AG10803 (cell line): ENCODE data around the gene IFNLR1.

ENCODE experiments used
- DNase-seq: peaks from one replicate; pipeline ENCODE4 v3.0.0; 2010; ENCODE audit warnings: low read depth
- H3K4me3 ChIP-seq: 2 replicates; pipeline ENCODE4 v1.5.1; 2011; ENCODE audit warnings: mild to moderate bottlenecking, low read length, control low read depth
- CTCF ChIP-seq: conservative IDR thresholded peaks from 2 replicates; pipeline ENCODE4 v1.5.1; 2011; ENCODE audit warnings: mild to moderate bottlenecking, low read length, control low read depth, inconsistent platforms

Gene IFNLR1

GRCh38 chr1:24151175-24151533 is 35.9 kb downstream of the IFNLR1 start:
- no peak for DNase-seq

DNA sequence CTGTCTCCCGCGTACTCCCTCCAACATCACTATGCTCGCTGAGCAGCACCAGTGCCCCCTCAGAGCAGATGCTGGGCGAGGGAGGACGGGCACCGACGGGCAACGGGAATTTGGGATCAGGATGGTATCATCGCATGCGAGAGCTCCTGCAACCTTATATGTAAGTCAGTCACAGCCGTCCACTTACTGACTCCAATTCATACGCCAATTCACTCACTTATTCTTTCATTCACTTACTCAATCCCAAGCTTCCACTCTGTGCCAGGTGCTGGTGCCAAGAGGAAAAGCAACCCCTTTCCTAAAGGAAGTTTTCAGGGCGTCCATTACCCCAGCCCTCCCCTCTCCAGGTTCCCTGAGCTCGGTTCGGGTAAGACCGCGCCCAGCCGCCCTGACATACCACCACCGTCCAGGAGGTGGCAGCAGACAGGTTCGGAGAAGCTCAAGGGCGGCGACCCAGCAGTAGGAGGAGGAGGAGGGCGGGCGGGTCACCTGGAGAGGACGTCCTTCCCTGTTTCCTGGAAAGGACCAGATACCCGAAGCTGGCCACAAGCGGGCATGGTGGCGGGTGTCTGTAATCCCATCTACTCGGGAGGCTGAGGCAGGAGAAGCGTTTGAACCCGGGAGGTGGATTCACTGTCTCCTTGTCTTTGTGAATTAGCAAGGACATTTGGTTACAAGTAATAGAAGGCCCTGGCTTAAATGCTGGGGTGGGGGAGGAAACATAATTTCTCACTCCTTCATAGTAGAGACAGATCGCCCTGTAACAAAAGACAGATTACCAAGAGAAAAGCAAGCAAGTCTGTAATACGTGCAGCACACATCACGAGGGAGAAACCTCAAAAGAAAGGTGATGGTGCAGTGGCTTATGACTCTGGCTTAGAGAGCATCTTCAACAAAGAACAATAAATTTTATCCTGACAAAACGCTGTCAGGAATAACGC is 36.6 kb downstream of the IFNLR1 start:
- DNase-seq: peak; percentile 75
- TF ChIP-seq CTCF: peak; percentile 78
- H3K4me3 ChIP-seq: peak overlapping the region; percentile 21

More at GRCh38 chr1:24151175-24151533, 35.9 kb downstream of the IFNLR1 start:
- no peak for TF ChIP-seq CTCF
- no peak overlapping the region for H3K4me3 ChIP-seq

- no peak overlapping the region for H3K4me3 ChIP-seq
- peak; percentile 44 for DNase-seq
- no peak for TF ChIP-seq CTCF
Observed at GRCh38 chr1:24149866-24150233, 37.2 kb downstream of the IFNLR1 start.

- no peak overlapping the region for H3K4me3 ChIP-seq
- no peak for DNase-seq
- TF ChIP-seq CTCF: no peak
Observed at GRCh38 chr1:24147816-24148215, 39.3 kb downstream of the IFNLR1 start.

DNA sequence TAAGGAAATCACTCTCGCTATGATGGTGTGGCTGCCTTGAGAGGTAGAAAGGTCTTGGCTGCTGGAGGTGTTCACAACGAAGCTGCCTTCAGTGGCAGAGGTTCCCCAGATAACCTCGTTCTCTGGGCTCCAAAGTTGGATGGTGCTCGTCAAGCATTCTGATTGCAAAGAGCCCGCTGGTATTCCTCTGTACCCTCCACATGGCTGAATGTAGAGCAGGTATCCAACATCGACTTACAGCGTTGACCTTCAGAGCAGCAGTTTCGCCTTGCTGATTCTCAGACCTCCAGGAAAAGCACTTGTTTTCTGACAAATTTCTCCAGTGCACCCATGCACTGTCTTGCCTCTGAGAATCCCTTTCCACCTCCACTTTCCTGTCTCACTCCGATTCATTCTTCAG is 39.9 kb downstream of the IFNLR1 start:
- DNase-seq: no peak
- no peak for TF ChIP-seq CTCF
- no peak overlapping the region for H3K4me3 ChIP-seq

GRCh38 chr1:24142546-24143534 is 44.2 kb downstream of the IFNLR1 start, which contains the start of gene IL22RA1:
TSS of gene IL22RA1 (minus strand) at chr1:24143140. CDS start at chr1:24143082, 58 bp downstream.
- 0 out of 2 replicates have a peak, but pooled peaks have one; percentile 9 for TF ChIP-seq CTCF
- H3K4me3 ChIP-seq: peak within 1 kb of the TSS; percentile 72
- DNase-seq: peak; percentile 14
